Fibroblast of the aortic adventitia (primary cell): ENCODE measurements around the gene FBXO10. TPM values are rescaled to one million over a fixed set of nuclear protein-coding genes. Genes with fewer than 3 reads are reported as not detected.
"Not testable (repeated sequence)": the region's sequence is repeated elsewhere in the genome, so short reads cannot be mapped to it uniquely, and the experiment has no call there.

Experiments used
- DNase-seq: peaks from one replicate; pipeline ENCODE4 v3.0.0-alpha.2; 2010; ENCODE audit warnings: low read depth
- H3K4me3 ChIP-seq: 2 replicates; pipeline ENCODE4 v1.5.1; 2011; ENCODE audit warnings: low read depth, mild to moderate bottlenecking, control low read depth, low read length, moderate library complexity
- total RNA-seq: library from RNA; depleted of rRNA; stranded (reverse); fragments of >200 nt; gene quantifications from 2 replicates; pipeline ENCODE4 v1.2.3, GENCODE V29; 2012; ENCODE audit warnings: low replicate concordance
- TF ChIP-seq, protein P1 (sequence below): IDR thresholded peaks from 2 replicates; pipeline ENCODE4 v1.5.1; 2011; ENCODE audit warnings: mild to moderate bottlenecking, low read length, control low read depth, inconsistent platforms; ENCODE audit not compliant: insufficient read depth

Gene FBXO10
- total RNA-seq, 1 donor = 7.6 TPM

DNA sequence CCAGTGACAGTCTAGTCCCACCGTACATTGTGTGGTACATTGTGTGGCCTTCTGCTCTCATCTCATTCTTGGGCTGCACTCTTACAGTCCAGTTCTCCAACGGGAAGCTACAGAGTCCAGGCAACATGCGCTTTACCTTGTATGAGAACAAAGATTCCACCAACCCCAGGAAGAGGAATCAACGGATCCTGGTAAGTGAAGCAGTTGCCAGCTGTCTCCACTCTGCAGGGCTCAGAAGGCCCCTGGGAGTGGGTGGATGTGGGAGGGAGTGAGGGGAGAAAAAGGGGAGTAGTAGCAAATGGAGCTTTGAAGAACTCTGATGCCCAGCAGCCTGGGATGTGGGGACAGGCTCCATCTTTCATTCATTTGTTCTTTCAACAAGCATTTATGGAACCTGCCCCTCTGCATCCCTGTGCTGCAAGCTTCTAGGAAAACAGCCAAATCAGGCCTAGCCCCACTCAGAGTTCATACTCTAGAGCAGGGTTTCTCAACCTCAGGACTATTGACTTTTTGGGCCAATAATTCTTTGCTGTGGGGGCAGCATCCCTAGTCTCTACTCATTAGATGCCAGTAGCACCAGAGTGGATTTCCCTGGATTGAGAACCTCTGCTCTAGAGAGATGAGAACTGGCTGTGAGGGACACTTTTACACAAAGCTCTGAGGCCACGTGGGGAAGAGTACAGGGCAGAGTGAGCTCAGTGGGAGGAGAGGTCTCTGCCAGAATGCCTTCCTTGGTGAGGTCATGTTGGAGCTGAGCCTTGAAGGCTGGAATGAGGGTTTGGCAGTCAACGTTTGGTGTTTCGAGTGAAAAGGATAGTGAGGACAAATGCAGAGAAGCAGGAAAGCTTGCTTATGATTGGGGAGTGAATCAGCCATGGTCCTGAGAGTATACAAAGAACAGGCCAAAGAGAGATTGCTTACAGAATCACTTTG lies 89.3 kb downstream of the FBXO10 start:
- TF ChIP-seq, protein P1, sequence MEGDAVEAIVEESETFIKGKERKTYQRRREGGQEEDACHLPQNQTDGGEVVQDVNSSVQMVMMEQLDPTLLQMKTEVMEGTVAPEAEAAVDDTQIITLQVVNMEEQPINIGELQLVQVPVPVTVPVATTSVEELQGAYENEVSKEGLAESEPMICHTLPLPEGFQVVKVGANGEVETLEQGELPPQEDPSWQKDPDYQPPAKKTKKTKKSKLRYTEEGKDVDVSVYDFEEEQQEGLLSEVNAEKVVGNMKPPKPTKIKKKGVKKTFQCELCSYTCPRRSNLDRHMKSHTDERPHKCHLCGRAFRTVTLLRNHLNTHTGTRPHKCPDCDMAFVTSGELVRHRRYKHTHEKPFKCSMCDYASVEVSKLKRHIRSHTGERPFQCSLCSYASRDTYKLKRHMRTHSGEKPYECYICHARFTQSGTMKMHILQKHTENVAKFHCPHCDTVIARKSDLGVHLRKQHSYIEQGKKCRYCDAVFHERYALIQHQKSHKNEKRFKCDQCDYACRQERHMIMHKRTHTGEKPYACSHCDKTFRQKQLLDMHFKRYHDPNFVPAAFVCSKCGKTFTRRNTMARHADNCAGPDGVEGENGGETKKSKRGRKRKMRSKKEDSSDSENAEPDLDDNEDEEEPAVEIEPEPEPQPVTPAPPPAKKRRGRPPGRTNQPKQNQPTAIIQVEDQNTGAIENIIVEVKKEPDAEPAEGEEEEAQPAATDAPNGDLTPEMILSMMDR = no peak
- H3K4me3 ChIP-seq = peak overlapping the region; percentile 92
- peak; percentile 98 for DNase-seq

DNA sequence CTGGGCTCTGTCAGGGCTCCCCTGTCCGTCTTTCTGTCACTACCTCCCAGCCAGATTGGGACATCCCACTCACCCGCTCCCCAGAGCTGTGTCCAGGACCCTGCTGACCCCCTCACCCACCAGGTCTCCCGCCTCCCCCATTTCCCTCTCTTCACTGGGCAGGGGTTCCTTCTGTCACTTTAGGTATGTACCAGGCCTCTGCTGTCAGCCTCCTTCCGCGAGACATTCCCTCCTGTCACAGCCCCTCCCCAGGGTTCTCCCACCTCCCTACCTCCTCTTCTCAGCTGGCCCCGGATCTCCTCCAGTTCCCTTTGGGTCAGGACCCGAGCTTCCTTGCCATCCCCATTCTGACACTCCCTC lies 89.9 kb downstream of the FBXO10 start:
- H3K4me3 ChIP-seq = peak overlapping the region; percentile 92
- DNase-seq = no peak
- TF ChIP-seq, protein P1 = no peak

DNA sequence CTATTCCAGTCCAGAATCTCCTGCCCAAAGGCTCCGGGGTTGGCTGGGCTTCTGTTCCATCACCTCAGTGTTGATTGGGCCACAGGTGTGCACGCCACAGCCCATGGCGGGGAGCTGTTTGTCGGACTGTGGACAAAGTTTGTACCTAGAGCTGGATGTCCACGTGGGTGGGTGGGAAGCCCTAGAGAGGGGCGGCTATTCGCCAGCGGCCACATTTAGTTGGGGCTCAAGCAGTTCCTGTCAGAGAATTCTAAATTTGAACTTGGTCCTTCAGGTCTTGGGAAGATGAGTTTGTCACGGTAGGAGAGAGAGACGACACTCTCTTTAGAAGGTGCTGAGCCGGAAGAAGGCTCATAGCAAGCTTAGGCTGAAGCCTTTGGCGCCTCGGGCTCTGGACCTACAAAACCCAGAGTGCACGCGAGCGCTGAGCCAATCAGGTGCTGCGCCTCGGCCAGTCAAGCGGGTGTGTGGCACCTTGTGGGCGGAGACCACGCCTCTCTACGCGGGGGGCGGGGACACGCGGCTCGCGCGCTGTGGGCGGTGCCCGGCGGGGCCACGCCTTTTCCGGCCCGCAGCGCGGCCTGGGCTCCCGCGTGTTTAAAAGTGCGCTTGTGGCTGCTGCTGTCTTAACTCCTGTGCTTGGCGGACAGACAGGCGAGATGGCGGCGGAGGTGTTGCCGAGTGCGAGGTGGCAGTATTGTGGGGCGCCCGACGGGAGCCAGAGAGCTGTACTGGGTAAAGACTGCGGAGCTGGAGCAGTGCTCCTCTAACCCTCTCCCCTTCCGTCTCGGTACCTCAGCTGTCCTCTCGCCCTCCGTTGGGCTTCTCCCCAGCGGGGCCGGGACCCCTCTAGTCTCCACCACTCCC lies 90.6 kb downstream of the FBXO10 start, which contains the start of gene POLR1E:
TSS of gene POLR1E (plus strand) at position 560 of the 867 bp plus-strand sequence. CDS start at position 660, 100 bp downstream.
- TF ChIP-seq, protein P1 = no peak
- DNase-seq = peak; percentile 86
- H3K4me3 ChIP-seq = peak within 1 kb of the TSS; percentile 92

DNA sequence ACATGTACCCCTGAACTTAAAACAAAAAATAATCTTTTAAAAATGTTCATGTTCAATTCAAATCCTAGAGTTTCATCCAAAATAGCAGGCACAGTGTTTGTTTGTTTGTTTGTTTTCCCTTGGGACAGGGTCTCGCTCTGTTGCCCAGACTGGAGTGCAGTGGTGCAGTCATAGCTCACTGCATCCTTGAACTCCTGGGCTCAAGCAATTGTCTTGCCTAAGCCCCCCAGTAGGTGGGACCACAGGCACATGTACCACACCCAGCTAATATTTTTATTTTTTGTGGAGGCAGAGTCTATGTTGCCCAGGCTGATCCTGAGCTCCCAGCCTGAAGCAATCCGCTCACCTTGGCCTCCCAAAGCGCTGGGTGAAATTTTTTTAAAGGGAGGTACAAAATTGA lies 95.4 kb downstream of the FBXO10 start:
- TF ChIP-seq, protein P1 = no peak
- DNase-seq = no peak
- H3K4me3 ChIP-seq = no peak overlapping the region

DNA sequence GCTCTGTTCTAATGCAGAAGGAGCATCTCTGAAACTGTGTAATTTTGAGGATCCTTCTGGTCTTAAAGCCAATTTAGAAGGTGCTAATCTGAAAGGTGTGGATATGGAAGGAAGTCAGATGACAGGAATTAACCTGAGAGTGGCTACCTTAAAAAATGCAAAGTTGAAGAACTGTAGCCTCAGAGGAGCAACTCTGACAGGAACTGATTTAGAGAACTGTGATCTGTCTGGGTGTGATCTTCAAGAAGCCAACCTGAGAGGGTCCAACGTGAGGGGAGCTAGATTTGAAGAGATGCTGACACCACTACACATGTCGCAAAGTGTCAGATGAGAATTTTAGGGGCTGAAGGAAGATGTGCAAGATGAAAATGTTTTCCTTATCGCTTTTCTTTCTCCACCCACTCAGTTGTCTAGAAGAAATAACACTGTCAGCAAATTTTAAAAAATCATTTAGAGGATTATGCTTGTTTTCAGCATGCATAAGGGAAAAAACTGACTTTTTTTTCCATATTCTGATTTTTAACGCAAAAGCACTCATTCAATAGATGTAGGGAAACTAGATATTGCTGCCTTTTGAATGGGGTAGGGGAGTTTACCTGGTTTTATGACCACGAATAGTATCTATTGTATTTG lies 98.1 kb downstream of the FBXO10 start:
- H3K4me3 ChIP-seq, DNase-seq: not testable (repeated sequence)

DNA sequence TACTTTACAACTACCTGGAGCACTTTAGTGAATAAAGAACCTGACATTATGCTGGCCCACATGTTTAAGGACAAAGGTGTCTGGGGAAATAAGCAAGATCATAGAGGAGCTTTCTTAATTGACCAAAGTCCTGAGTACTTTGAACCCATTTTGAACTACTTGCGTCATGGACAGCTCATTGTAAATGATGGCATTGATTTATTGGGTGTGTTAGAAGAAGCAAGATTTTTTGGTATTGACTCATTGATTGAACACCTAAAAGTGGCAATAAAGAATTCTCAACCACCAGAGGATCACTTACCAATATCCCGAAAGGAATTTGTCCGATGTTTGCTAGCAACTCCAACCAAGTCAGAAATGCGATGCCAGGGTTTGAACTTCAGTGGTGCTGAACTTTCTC lies 98.7 kb downstream of the FBXO10 start:
- not testable (repeated sequence) for H3K4me3 ChIP-seq, DNase-seq

DNA sequence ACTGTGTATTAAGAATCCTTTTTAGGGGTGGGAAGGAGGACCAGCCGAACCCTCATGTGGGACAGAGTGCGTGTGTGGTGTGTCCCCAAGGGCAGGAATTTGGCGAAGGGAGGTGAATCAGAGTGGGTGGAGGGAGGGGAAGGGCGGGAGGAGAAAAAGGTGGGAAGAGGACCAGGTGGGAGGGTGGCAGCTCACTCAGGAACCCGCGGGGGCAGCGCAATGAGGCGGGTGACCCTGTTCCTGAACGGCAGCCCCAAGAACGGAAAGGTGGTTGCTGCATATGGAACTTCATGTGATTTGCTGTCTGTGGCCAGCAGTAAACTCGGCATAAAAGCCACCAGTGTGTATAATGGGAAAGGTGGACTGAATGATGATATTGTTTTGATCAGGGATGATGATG lies 99.2 kb downstream of the FBXO10 start:
- no peak for DNase-seq
- no peak overlapping the region for H3K4me3 ChIP-seq
- TF ChIP-seq, protein P1 = no peak
